ENCODE measurements around the gene FLVCR2. TPM values are rescaled to one million over a fixed set of nuclear protein-coding genes. Genes with fewer than 3 reads are reported as not detected.
"Not testable (repeated sequence)": the region's sequence is repeated elsewhere in the genome, so short reads cannot be mapped to it uniquely, and the experiment has no call there.

Gene FLVCR2
- total and polyA plus RNA-seq, 3 donors from 2014 or later, result 38.5 to 49.6 (median 45.0) TPM

DNA sequence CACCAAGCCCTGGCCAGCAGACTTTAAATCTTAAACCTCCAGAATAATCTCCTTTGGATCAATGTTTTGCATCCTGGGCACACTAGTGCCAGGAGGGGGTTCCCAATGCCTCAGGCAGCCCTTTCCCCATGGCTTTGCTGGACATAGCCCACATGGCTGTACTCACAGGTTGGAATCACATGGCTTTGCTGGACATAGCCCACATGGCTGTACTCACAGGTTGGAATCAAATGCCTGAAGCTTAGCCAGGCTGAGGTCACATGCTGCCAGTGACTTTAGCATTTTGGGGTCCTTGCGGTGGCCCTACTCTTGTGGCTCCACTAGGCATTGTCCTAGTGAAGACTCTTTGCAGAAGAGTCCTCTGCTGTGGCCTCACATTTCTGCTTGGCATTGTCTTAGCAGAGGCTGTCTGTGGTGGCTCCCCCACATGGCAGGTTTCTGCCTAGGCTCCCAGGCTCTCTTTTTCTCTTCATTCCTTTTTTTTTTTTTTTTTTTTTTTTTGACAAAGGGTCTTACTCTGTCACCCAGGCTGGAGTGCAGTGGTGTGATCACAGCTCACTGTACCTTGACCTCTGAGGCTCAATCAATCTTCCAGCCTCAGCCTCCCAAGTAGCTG is 13.0 kb downstream of the FLVCR2 start:
- no peaks in the 10 kb centered on the region for H3K4me1 ChIP-seq
- DNase-seq, result no peak
- TF ChIP-seq POLR2A (IDR thresholded peaks at IDR 0.05), result no peak
- TF ChIP-seq, protein P1, sequence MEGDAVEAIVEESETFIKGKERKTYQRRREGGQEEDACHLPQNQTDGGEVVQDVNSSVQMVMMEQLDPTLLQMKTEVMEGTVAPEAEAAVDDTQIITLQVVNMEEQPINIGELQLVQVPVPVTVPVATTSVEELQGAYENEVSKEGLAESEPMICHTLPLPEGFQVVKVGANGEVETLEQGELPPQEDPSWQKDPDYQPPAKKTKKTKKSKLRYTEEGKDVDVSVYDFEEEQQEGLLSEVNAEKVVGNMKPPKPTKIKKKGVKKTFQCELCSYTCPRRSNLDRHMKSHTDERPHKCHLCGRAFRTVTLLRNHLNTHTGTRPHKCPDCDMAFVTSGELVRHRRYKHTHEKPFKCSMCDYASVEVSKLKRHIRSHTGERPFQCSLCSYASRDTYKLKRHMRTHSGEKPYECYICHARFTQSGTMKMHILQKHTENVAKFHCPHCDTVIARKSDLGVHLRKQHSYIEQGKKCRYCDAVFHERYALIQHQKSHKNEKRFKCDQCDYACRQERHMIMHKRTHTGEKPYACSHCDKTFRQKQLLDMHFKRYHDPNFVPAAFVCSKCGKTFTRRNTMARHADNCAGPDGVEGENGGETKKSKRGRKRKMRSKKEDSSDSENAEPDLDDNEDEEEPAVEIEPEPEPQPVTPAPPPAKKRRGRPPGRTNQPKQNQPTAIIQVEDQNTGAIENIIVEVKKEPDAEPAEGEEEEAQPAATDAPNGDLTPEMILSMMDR (IDR thresholded peaks at IDR 0.05), result no peak
- H3K9me3 ChIP-seq, result no peaks in the 10 kb centered on the region
- WGBS, 2 donors, result 97 to 100% methylated on average over 1 of the region's 1 CpG
- intact Hi-C loops (cut with DNase I; ENCODE audit: low total_unique reads), result no loop called here
- H3K27me3 ChIP-seq, result no peaks in the 10 kb centered on the region
- no peaks in the 10 kb centered on the region for H3K36me3 ChIP-seq (ENCODE audit: low read depth, missing control alignments)
- no peak overlapping the region for H3K27ac ChIP-seq
- H3K4me3 ChIP-seq, result no peak overlapping the region

DNA sequence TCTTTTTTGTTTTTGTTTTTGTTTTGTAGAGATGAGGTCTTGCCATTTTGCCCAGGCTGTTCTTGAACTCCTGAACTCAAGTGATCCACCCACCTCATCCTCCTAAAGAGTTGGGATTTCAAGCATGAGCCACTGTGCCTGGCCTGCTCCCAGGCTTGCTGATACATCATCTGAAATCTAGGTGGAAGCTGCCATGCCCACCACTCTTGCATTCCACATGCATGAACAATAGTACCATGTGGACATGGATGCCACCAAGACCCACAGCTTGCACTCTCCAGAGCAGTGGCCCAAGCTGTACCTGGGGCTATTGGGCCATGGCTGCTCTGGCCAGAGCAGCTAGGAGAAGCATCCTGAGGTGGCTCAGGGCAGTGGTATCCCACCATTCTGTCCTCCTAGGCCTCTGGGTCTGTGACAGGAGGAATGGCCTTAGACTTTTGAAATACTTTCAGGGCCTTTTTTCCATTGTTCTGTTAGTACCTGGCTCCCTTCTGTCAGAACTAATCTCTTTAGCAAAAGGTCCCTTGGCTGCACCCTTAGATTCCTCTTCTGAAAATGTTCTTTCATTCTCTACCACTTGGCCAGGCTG is 13.7 kb downstream of the FLVCR2 start:
- Histone ChIP-seq H3K27me3 (no peaks in the 10 kb centered on the region), H3K27ac (no peak overlapping the region), H3K9me3 (no peaks in the 10 kb centered on the region), H3K4me3 (no peak overlapping the region), H3K4me1 (no peaks in the 10 kb centered on the region), H3K36me3 (ENCODE audit: low read depth, missing control alignments) (no peaks in the 10 kb centered on the region)
- DNase-seq, result no peak
- no peak for TF ChIP-seq POLR2A (IDR thresholded peaks at IDR 0.05)
- TF ChIP-seq, protein P1 (IDR thresholded peaks at IDR 0.05), result no peak
- intact Hi-C loops (cut with DNase I; ENCODE audit: low total_unique reads), result no loop called here

DNA sequence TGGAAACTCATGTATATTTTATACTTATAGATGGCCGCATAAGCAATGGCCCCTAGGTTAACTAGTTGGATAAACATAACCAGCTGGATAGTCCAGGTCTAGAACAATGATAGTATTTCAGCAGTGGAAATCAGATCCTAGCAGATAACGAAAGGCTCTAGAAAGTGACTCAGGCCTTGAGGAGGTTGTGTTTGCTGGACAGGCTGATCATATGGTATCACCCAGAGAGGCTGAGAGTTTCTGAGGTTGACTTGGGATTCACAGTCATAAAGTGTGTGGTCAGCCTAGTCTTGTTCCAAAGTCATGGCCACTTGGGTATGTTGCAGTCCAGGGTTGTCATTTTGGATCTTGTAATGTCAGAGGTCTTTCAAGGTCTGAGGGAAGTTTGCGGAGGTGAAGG is 16.8 kb downstream of the FLVCR2 start:
- no peaks in the 10 kb centered on the region for H3K27me3 ChIP-seq
- DNase-seq, result no peak
- TF ChIP-seq, protein P1 (IDR thresholded peaks at IDR 0.05), result no peak
- TF ChIP-seq POLR2A (IDR thresholded peaks at IDR 0.05), result no peak
- no peak overlapping the region for H3K4me3 ChIP-seq
- WGBS, 2 donors, result 95 to 96% methylated on average over 3 of the region's 3 CpGs
- no peaks in the 10 kb centered on the region for H3K9me3 ChIP-seq
- H3K36me3 ChIP-seq (ENCODE audit: low read depth, missing control alignments), result no peaks in the 10 kb centered on the region
- intact Hi-C loops (cut with DNase I; ENCODE audit: low total_unique reads), result no loop called here
- H3K27ac ChIP-seq, result no peak overlapping the region
- no peaks in the 10 kb centered on the region for H3K4me1 ChIP-seq

DNA sequence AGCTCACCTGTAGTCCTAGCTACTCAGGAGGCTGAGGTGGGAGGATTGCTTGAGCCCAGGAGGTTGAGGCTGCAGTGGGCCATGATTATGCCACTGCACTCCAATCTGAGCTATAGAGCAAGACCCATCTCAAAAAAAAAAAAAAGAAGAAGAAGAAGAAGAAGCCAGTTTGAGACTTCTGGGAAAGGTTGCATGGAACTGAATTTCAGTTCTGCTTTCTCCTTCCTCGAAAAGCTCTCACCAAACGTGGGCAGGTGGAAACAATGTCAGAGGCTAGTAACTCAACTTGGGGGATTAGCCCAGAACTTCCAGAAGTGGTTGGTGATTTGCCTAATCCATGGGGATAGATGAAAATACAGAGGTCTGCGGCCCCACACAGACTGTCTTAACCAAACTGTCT is 18.7 kb downstream of the FLVCR2 start:
- WGBS, 2 donors, result 80 to 82% methylated on average over 3 of the region's 3 CpGs
- no peaks in the 10 kb centered on the region for H3K27me3 ChIP-seq

DNA sequence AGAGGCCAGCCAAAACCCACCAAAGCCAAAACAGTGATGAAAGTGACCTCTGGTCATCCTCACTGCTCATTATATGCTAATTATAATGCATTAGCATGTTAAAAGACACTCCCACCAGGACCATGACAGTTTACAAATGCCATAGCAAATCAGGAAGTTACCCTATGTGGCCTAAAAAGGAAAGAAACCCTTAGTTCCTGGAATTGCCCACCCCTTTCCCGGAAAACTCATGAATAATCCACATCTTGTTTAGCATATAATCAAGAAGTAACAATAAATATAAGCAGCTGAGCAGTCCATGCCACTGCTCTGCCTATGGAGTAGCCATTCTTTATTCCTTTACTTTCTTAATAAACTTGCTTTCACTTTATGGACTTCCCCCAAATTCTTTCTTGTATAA is 21.7 kb downstream of the FLVCR2 start:
- H3K4me1 ChIP-seq; H3K4me3 ChIP-seq; DNase-seq; intact Hi-C loops (cut with DNase I; ENCODE audit: low total_unique reads); H3K27ac ChIP-seq; H3K36me3 ChIP-seq (ENCODE audit: low read depth, missing control alignments); H3K27me3 ChIP-seq; H3K9me3 ChIP-seq: not testable (repeated sequence)
- 92 to 97% methylated on average over 1 of the region's 1 CpG for WGBS, 2 donors

More for the DNA sequence above, 18.7 kb downstream of the FLVCR2 start:
- TF ChIP-seq, protein P1 (IDR thresholded peaks at IDR 0.05), result no peak
- TF ChIP-seq POLR2A (IDR thresholded peaks at IDR 0.05), result no peak
- Histone ChIP-seq H3K27ac (no peak overlapping the region), H3K4me1 (no peaks in the 10 kb centered on the region), H3K4me3 (no peak overlapping the region), H3K36me3 (ENCODE audit: low read depth, missing control alignments) (no peaks in the 10 kb centered on the region), H3K9me3 (no peaks in the 10 kb centered on the region)
- DNase-seq, result no peak
- intact Hi-C loops (cut with DNase I; ENCODE audit: low total_unique reads), result no loop called here

DNA sequence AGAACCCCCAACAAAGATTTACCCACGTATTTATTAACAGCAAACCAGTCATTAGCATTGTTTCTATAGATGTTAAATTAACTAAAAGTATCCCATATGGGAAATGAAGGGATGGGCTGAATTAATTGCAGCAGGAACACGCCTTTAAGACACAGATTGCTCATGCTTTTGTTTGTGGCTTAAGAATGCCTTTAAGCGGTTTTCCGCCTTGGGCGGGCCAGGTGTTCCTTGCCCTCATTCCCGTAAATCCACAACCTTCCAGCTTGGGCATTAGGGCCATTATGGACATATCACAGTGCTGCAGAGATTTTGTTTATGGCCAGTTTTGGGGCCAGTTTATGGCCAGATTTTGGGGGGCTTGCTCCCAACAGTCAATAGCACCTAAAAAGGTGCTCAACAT is 22.6 kb downstream of the FLVCR2 start:
- H3K9me3 ChIP-seq; H3K27ac ChIP-seq; H3K36me3 ChIP-seq (ENCODE audit: low read depth, missing control alignments); H3K4me3 ChIP-seq; intact Hi-C loops (cut with DNase I; ENCODE audit: low total_unique reads); DNase-seq; H3K27me3 ChIP-seq: not testable (repeated sequence)
- WGBS, 2 donors, result 91 to 95% methylated on average over 6 of the region's 6 CpGs
- H3K4me1 ChIP-seq, result peaks cover 11% of the 10 kb centered on the region
